Esophagus mucosa (tissue), 1 donor: ENCODE results near the gene PANK4. TPM values are rescaled to one million over a fixed set of nuclear protein-coding genes. Genes with fewer than 3 reads are reported as not detected.
"Not testable (repeated sequence)": the region's sequence is repeated elsewhere in the genome, so short reads cannot be mapped to it uniquely, and the experiment has no call there.

ENCODE experiments used
- ATAC-seq: fragments of 200-7000 bp; cut with Tn5 transposase; one replicate; pipeline ENCODE4 v1.9.1; 2020
- total RNA-seq: library from RNA; stranded (reverse); gene quantifications from one replicate; pipeline ENCODE4 v1.2.4, GENCODE V29; 2023
- donor health status: DM: yes; HTN: yes; CAD: no.

Gene PANK4
- 10.1 TPM for total RNA-seq

- ATAC-seq: peak; percentile 84
Measured at GRCh38 chr1:2525920-2526823, at the start of gene PANK4. Gene PANK4, minus strand, starts transcription at chr1:2526596. Its CDS starts 9 bp downstream, at chr1:2526587.

- no peak for ATAC-seq
Measured at GRCh38 chr1:2574350-2574749, 48.0 kb upstream of the PANK4 start.

- no peak for ATAC-seq
Measured at GRCh38 chr1:2573250-2573920, 47.0 kb upstream of the PANK4 start.

GRCh38 chr1:2571348-2571747 is 45.0 kb upstream of the PANK4 start:
- ATAC-seq: no peak

- ATAC-seq: no peak
Measured at GRCh38 chr1:2570332-2570731, 43.9 kb upstream of the PANK4 start.

GRCh38 chr1:2569703-2570102 is 43.3 kb upstream of the PANK4 start:
- not testable (repeated sequence) for ATAC-seq

GRCh38 chr1:2569060-2569459 is 42.7 kb upstream of the PANK4 start:
- no peak for ATAC-seq

- not testable (repeated sequence) for ATAC-seq
Measured at GRCh38 chr1:2568187-2568816, 41.9 kb upstream of the PANK4 start.

GRCh38 chr1:2567083-2567679 is 40.8 kb upstream of the PANK4 start:
- ATAC-seq: no peak

GRCh38 chr1:2566101-2567045 is 40.0 kb upstream of the PANK4 start:
- no peak for ATAC-seq

- no peak for ATAC-seq
Measured at GRCh38 chr1:2564815-2565374, 38.5 kb upstream of the PANK4 start.

GRCh38 chr1:2564006-2564814 is 37.8 kb upstream of the PANK4 start:
- ATAC-seq: no peak

GRCh38 chr1:2563205-2563604 is 36.8 kb upstream of the PANK4 start:
- no peak for ATAC-seq

GRCh38 chr1:2561898-2562895 is 35.8 kb upstream of the PANK4 start:
- no peak for ATAC-seq

- no peak for ATAC-seq
Measured at GRCh38 chr1:2561446-2561845, 35.0 kb upstream of the PANK4 start.

GRCh38 chr1:2560299-2561073 is 34.1 kb upstream of the PANK4 start:
- ATAC-seq: no peak

GRCh38 chr1:2559509-2560298 is 33.3 kb upstream of the PANK4 start:
- ATAC-seq: no peak

- no peak for ATAC-seq
Measured at GRCh38 chr1:2558861-2559260, 32.5 kb upstream of the PANK4 start.
